Left hindlimb (tissue), 1 donor: ENCODE measurements around the gene CCDC12.
"Not testable (repeated sequence)": the region's sequence is repeated elsewhere in the genome, so short reads cannot be mapped to it uniquely, and the experiment has no call there.

Experiments used
- DNase-seq: peaks from one replicate; pipeline ENCODE4 v3.0.0-alpha.2; 2018

Gene CCDC12

DNA sequence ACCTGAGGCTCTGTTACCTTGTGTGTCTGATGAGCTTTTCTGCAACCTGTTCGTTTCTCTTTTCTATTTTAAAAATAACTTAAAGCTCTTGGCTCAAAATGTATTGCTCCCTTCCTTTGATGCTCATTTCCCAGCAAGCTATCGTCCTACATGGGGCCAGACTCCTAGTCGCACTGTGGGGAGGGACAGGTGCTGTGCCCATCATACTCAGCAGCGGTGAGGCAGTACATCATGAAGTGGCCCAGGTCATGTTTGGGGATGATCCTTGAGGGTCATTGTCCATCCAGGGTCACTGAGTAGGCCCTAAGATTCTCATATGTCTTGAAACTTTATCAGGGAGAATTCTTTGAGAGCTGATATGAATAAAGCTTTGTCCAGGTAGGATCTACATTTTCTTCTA lies 57.9 kb downstream of the CCDC12 start:
- DNase-seq = peak; percentile 7

DNA sequence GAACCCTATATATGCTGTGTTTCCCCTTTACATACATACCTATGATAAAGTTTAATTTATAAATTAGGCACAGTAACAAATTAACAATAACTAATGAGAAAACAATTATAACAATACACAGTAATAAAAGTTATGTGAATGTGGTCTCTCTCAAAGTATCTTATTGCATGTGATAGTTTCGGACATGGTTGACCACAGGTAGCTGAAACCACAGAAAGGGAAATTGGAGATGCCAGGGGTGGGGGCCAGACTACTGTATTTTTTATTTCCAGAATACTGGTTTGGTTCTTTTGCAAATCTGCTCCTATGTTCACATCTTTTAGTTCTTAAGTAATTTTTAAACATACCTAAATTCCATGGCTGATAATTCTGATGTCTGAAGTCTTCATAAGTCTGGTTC lies 58.3 kb downstream of the CCDC12 start:
- DNase-seq = peak; percentile 8

GRCh38 chr3:46917257-46917656 lies 59.3 kb downstream of the CCDC12 start:
- DNase-seq = peak; percentile 15

DNA sequence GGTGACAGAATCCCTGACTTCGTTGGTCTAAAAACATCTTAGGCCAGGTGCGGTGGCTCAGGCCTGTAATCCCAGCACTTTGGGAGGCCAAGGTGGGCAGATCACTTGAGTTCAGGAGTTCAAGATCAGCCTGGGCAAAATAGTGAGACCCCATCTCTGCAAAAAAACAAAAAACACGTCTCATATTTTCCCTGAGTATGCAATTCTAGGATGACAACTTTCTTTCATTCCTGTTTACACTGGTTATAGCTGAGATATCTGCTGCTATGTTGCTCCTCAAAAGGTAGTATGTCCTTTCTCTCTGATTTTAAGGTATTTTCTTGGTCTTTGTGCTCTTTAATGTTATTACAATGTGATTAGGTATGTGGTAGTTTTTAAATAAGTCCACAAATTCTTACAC lies 59.7 kb downstream of the CCDC12 start:
- no peak for DNase-seq

GRCh38 chr3:46916278-46916677 lies 60.3 kb downstream of the CCDC12 start:
- DNase-seq = no peak

- DNase-seq = no peak
Observed at GRCh38 chr3:46915297-46915822, 61.2 kb downstream of the CCDC12 start.

DNA sequence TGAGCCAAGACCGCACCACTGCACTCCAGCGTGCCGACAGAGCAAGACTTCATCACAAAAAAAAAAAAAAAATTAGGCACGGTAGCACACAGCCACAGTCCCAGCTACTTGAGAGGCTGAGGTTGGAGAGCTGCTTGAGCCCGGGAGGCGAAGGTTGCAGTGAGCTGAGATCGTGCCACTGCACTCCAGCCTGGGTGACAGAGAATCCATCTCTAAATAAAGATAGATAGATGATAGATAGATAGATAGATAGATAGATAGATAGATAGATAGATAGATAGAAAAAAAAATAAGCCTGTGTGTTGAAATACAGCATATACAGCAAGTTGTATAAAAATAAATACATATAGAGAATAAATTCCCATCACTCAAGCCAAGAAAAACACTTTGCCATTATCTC lies 61.7 kb downstream of the CCDC12 start:
- no peak for DNase-seq

GRCh38 chr3:46913644-46914043 lies 62.9 kb downstream of the CCDC12 start:
- DNase-seq = no peak

GRCh38 chr3:46912986-46913385 lies 63.6 kb downstream of the CCDC12 start:
- peak; percentile 3 for DNase-seq

GRCh38 chr3:46910914-46911313 lies 65.6 kb downstream of the CCDC12 start:
- DNase-seq = not testable (repeated sequence)

GRCh38 chr3:46910166-46910760 lies 66.3 kb downstream of the CCDC12 start:
- DNase-seq = no peak

DNA sequence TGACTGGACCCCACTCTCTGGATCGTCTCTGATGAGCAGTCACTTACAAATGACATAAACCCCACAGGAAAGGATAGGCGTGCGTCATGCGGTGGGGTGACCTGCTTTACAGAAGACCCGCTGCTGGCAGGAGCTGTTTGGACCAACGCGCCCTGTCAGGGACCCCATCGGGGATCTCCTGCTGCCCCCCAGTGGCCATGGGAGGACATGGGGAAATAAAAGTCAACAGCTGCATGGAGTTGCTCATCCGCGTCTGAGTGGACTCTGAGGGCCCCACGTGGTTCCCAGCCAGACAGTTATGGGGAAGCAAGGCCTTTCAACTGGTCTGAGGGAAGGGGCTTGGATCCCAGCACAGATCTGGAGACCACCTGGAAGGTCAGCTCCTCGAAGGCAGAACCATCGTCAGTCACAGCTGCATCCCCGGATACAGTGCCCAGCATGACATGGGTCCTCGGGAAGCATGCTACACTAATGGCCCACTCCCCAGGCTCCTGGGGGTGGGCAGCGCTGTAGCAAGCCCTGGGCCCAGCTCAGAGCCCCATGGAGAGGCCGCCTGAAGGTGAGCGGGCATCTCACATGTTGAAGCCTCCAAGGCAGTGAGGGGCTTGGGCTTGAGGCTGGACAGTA lies 66.9 kb downstream of the CCDC12 start:
- DNase-seq = peak; percentile 92

DNA sequence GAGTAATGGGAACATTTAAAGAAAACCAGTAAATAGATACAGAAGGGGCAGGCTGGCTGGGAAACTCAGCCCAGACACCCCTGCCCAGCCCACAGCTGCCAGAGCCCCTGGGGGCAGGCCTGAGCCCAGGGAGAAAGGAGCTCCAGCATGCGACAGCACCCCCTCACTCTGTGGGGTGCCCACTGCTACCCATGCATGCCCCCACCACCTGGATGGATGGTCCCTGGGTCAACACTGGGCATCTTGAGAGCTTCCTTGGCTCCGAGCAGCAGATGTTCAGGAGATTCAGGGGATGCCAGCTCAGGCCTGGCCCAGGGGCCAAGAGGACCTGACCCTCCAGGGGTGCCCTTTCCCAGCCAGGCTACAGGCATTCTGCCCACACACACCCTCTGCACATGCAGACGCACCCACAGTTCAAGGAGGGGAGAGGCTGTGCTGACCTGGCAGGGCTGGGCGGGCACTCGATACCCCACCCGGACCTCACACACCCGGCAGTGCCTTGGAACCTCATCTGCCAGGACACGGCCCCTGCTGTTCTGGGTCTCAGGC lies 67.5 kb downstream of the CCDC12 start:
- no peak for DNase-seq

DNA sequence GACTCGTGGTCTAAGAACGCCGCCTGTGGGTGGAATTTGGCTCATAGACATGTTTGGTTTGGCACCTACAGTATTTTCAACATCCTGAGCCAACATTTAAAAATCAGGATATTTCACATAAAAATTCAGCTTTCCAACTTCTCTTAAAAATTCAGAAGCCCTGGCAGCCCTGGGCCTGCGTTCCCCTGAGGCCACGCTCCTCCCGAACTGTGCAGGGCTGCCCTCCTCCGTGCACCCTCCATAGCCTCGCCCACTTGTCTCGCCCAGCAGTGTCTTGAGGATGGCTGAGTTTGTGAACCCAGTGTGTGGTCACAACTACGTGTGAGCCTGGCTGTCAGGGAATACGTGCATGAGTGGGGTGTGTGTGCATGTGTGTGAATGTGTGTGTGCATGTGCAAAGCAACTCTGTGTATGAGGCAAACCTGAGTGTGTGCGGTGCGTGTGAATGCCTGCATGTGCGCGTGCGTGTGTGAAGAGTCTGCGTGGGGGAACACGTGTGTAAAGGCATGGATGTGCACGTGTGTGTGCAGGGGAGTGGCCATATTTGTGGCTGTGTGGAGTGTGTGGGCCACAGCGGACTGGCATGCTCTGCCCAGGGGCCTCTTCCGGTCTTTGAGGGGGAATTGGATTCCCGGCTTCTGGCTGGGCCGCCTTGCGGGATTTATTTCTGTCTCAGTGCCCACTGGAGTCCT lies 68.1 kb downstream of the CCDC12 start:
- DNase-seq = peak; percentile 86

GRCh38 chr3:46907960-46908293 lies 68.6 kb downstream of the CCDC12 start:
- DNase-seq = no peak

DNA sequence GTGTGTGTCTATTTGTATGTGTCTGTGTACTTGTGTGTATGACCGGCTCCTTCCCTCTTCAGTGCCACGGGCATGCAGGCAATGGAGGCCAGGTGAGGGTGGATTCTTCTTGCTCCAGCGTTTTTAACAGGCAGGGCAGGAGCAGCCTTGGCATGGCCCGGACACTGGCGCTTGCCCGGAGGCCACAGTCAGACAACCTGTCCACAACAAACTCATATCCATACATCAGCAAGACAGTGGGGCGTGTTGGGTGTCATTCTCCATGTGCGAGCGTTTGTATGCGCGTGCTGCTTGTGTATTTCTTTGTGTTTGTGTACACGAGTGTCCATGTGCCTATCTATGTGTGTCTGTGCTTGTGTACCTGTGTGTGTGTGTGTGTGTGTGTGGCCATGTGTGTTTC lies 69.3 kb downstream of the CCDC12 start:
- DNase-seq = no peak

DNA sequence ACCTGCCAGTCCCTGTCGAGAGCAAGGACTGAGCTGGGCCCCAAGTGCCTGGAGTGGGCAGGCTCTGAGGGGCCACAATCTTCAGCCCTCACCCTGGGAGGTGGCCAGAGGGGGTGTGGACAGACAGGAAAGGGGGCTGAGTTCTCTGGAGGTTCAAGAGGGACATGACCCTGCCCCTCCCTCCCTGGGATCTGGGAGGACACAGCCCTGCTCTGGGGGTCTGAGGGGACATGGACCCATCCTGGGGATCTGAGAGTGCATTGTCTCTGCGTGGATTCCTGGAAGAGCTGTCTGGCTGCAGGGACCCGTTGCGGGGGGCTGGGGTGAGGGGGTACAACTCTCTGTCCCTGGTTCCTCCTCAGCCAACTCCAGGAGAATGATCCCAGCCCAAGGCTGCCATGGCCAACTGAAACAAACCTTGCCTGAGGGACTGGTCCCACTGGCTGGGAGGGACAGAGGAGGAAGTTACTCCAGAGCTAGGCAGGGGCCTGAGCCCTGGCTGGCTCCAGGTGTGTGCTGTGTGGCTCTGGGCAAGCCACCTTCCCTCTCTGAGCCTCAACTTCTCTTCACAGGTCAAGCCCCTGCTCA lies 70.0 kb downstream of the CCDC12 start:
- DNase-seq = no peak

- peak; percentile 31 for DNase-seq
Observed at GRCh38 chr3:46905661-46906451, 70.7 kb downstream of the CCDC12 start.

DNA sequence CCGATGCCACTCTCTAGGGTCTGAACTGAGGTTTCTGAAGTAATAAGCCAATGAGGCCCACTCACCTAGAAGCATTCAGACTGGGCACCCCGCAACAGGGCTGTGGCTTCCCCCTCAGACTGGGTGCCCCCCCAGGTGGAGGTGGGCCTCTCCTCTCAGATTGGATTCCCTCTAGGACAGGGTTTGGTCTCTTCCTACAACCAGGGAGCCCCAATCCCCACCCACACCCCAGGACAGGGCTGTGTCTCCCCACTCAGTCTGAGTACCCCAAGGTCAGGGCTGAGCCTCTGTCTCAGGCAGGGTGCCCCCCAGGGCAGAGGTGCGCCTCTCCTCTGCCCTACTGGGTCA lies 71.4 kb downstream of the CCDC12 start:
- DNase-seq = no peak

- DNase-seq = peak; percentile 38
Observed at GRCh38 chr3:46904303-46905212, 72.0 kb downstream of the CCDC12 start.
